Endothelial cell (in vitro differentiated cells): ENCODE data around the gene IRF4. TPM values are rescaled to one million over a fixed set of nuclear protein-coding genes. Genes with fewer than 3 reads are reported as not detected.

Experiments
- DNase-seq: peaks from one replicate; pipeline ENCODE4 v3.0.0; 2021; ENCODE audit warnings: low spot score
- H3K27ac Mint-ChIP-seq: one replicate; pipeline ENCODE4 v1.8.0; 2021; ENCODE audit warnings: mixed read lengths, inconsistent platforms; ENCODE audit not compliant: unreplicated experiment
- H3K27me3 Mint-ChIP-seq: one replicate; pipeline ENCODE4 v1.8.0; 2021; ENCODE audit warnings: mild to moderate bottlenecking, moderate library complexity, mixed read lengths, inconsistent platforms; ENCODE audit not compliant: unreplicated experiment
- H3K36me3 Mint-ChIP-seq: one replicate; pipeline ENCODE4 v1.8.0; 2021; ENCODE audit warnings: mild to moderate bottlenecking, low read depth, mixed read lengths, inconsistent platforms; ENCODE audit not compliant: unreplicated experiment
- H3K4me1 Mint-ChIP-seq: one replicate; pipeline ENCODE4 v1.8.0; 2021; ENCODE audit warnings: mild to moderate bottlenecking, mixed read lengths, inconsistent platforms; ENCODE audit not compliant: unreplicated experiment
- H3K4me3 Mint-ChIP-seq: one replicate; pipeline ENCODE4 v1.8.0; 2021; ENCODE audit warnings: mild to moderate bottlenecking, mixed read lengths, inconsistent platforms; ENCODE audit not compliant: unreplicated experiment
- H3K9me3 Mint-ChIP-seq: one replicate; pipeline ENCODE4 v1.8.0; 2021; ENCODE audit warnings: mixed read lengths, inconsistent platforms; ENCODE audit not compliant: unreplicated experiment
- CTCF ChIP-seq: fragments of 200-600 bp; sonication (generic); IDR thresholded peaks from one replicate; pipeline ENCODE4 v1.5.0; 2021; ENCODE audit warnings: antibody characterized with exemption; ENCODE audit not compliant: unreplicated experiment
- long read RNA-seq: library from polyadenylated mRNA; unstranded; transcript quantifications from one replicate; pipeline ENCODE4 v2.0.0, GENCODE V29; 2020; ENCODE audit not compliant: unreplicated experiment
- total RNA-seq: library from RNA; stranded (reverse); fragmentation: NEBNext Ultra II Directional; extraction: Animal tissue kit (Norgen Biotek cat#: 25700); gene quantifications from one replicate; pipeline ENCODE4 v1.2.1, GENCODE V29; 2021; ENCODE audit not compliant: unreplicated experiment

The IRF4 gene
- total RNA-seq = not detected
- long read RNA-seq = 0 reads

DNA sequence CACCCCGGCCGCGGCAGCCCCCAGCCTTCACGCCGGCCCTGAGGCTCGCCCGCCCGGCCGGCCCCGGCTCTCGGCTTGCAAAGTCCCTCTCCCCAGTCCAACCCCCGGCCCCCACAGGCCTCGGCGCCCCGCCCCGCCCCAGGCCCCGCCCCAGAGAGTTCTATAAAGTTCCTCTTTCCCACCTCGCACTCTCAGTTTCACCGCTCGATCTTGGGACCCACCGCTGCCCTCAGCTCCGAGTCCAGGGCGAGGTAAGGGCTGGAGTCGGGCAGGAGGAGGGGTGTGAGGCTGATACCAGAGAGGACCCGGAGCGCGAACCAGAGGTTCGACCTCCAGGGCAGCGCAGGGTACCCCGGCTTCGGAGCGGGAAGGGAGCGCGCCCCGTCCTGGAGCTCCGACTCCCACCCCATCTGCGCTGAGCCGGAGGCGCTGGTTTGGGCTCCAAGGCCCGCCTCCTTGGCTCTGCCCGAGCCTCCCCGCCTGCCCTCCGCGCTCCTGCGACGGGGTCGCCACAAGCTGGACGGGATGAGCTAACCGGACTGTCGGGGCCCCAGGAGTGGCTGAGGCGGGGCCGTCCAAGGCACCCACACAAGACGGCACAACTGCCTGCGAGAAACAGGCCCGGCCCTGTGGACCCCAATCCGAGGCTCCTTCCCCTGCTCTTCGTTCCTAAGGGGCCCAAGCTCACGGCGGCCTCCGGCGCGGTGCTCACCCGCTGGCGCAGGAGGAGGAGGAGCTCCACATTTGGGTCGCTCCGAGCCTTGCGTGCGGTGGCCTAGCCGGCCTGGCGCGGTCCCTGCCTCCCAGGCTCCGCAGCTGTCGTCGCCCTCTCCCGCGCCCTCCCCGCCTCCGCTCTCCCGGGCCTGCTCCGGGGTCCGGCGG lies at the start of gene IRF4:
IRF4 (plus strand) TSS at position 194 of the 882 bp plus-strand sequence. CDS start 1,401 bp downstream, outside the sequence.
- TF ChIP-seq CTCF = no peak
- peaks cover 11% of the 10 kb centered on the region for H3K4me1 Mint-ChIP-seq
- H3K27ac Mint-ChIP-seq = no peak within 1 kb of the TSS
- H3K9me3 Mint-ChIP-seq = no peaks in the 10 kb centered on the region
- H3K4me3 Mint-ChIP-seq = peak within 1 kb of the TSS; percentile 84
- peaks cover 9% of the 10 kb centered on the region for H3K36me3 Mint-ChIP-seq
- peak; percentile 22 for DNase-seq
- peaks cover 24% of the 10 kb centered on the region for H3K27me3 Mint-ChIP-seq

DNA sequence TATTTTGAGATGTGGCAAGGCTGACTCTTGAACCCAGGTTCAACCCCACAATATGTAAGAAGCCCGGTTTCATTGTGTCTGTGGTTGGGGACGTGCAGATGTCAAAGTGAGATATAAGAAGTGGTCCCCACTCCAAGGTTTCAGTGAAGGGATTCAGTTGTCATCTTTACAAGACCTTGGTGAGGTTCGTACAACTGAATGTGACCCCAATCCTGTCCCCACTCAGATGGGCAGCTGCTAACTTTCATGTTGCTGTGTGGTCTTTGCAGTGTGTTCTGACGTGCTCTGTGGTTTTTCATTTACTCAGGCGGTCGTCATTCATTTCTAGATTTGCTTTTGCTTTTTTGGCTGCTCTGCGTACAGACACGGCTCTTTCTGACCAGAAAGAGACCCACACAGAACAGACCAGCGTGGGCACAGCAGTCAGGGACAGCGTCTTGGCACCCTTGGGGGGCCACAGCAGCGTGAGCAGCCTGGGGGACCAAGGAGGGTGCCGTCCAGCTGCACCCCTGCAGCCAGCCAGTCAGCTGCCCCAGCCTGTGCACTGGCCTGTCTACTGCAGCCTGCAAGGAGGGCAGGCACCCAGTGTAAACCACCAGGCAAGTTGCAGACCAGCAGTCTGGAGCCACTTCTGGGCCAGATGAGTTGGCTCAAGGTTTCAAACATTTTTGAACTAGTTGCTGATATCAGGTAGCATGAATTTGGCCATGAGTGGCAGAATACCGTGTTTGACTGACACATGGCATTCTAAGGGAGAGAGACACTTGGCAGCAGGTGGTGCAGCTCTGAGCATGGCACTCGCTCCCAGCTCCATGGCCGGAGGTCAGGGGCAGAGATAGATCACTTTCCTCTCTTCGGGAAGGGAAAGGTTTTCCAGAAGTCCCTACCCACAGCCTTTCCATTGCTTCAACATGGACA lies 49.4 kb upstream of the IRF4 start:
- Mint-ChIP-seq H3K36me3 (peaks cover 32% of the 10 kb centered on the region), H3K4me3 (no peak overlapping the region), H3K9me3 (peaks cover 33% of the 10 kb centered on the region), H3K27ac (no peak overlapping the region), H3K4me1 (no peaks in the 10 kb centered on the region), H3K27me3 (peaks cover 7% of the 10 kb centered on the region)
- no peak for TF ChIP-seq CTCF
- no peak for DNase-seq

DNA sequence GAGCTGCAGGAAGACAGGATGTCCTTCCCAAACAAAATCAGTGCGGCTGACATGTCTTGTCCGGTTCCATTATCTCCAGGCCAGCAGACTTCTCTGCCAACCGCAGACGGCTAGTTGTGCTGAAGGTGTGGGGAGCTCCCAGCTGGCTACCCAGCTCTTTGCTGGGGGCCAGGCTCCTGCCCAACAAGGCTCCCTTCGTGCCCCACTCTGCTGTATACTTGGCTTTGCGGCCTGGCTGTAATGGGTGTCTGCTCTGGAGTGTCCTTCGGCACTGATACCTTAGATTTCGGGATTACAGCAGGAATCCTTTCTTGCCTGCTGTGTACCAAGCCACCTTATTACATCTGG lies 48.7 kb upstream of the IRF4 start:
- peaks cover 36% of the 10 kb centered on the region for H3K36me3 Mint-ChIP-seq
- H3K27ac Mint-ChIP-seq = no peak overlapping the region
- H3K4me3 Mint-ChIP-seq = no peak overlapping the region
- no peak for TF ChIP-seq CTCF
- H3K4me1 Mint-ChIP-seq = no peaks in the 10 kb centered on the region
- H3K9me3 Mint-ChIP-seq = peaks cover 31% of the 10 kb centered on the region
- peaks cover 7% of the 10 kb centered on the region for H3K27me3 Mint-ChIP-seq
- no peak for DNase-seq

- Mint-ChIP-seq H3K27me3 (peaks cover 9% of the 10 kb centered on the region), H3K4me1 (no peaks in the 10 kb centered on the region), H3K36me3 (peaks cover 38% of the 10 kb centered on the region), H3K4me3 (peak overlapping the region; percentile 5), H3K9me3 (peaks cover 27% of the 10 kb centered on the region), H3K27ac (no peak overlapping the region)
- TF ChIP-seq CTCF = no peak
- no peak for DNase-seq
These were observed 48.2 kb upstream of the IRF4 start for GRCh38 chr6:343226-343935.
